Uterus (tissue), 4 donors: ENCODE data around the gene PABPC1L2B. TPM values are rescaled to one million over a fixed set of nuclear protein-coding genes. Genes with fewer than 3 reads are reported as not detected.
"Not testable (repeated sequence)": the region's sequence is repeated elsewhere in the genome, so short reads cannot be mapped to it uniquely, and the experiment has no call there.

Experiments used
- DNase-seq, 2 donors: peaks; one replicate each; pipeline ENCODE4 v3.0.0-alpha.2; 2019 to 2020
- H3K27ac ChIP-seq, 2 donors: fragments of 200-600 bp; sonication (generic); 1 replicate in 1 of 2; 2 replicates in 1 of 2; pipeline ENCODE4 v1.5.1; 2016 to 2018
- H3K27me3 ChIP-seq, 2 donors: fragments of 200-600 bp; sonication (generic); one replicate each; pipeline ENCODE4 v1.5.1; 2018 to 2019; ENCODE audit warnings: control low read depth in 1 of 2
- H3K36me3 ChIP-seq, 2 donors: fragments of 200-600 bp; sonication (generic); one replicate each; pipeline ENCODE4 v1.5.1; 2019; ENCODE audit warnings: control low read depth in 1 of 2
- H3K4me1 ChIP-seq, 2 donors: fragments of 200-600 bp; sonication (generic); one replicate each; pipeline ENCODE4 v1.5.1; 2018 to 2019; ENCODE audit warnings: control low read depth in 1 of 2
- H3K4me3 ChIP-seq, 2 donors: fragments of 200-600 bp; sonication (generic); 1 replicate in 1 of 2; 2 replicates in 1 of 2; pipeline ENCODE4 v1.5.1; 2018 to 2019; ENCODE audit warnings: mild to moderate bottlenecking in 1 of 2
- H3K9me3 ChIP-seq, 2 donors: fragments of 200-600 bp; sonication (generic); one replicate each; pipeline ENCODE4 v1.5.1; 2019; ENCODE audit warnings: control low read depth in 1 of 2
- POLR2A ChIP-seq, 2 donors: fragments of 450-650 bp; IDR thresholded peaks; one replicate each; pipeline ENCODE4 v1.6.1; 2016; ENCODE audit warnings: antibody characterized with exemption in 2 of 2, mild to moderate bottlenecking in 1 of 2, moderate library complexity in 1 of 2
- intact Hi-C: fragments of 100-400 bp; cut with DNase I; formaldehyde crosslinking; loops from one replicate; pipeline ENCODE4 v1.15.1; 2023; ENCODE audit warnings: low total_unique reads
- total RNA-seq, 4 donors: library from RNA; depleted of rRNA in 3 of 4; stranded (reverse); fragments of >200 nt in 3 of 4; gene quantifications; one replicate each; pipeline versions ENCODE4 v1.1.0 to v1.2.4, GENCODE V29; 2014 to 2023
- TF ChIP-seq, protein P1 (sequence below), 4 experiments: fragments of 200-600 bp in 2 of 4; fragments of 450-650 bp in 2 of 4; sonication (generic) in 2 of 4; IDR thresholded peaks; one replicate each; pipeline ENCODE4 v1.5.1; 2016 to 2019; ENCODE audit warnings: antibody characterized with exemption in 4 of 4, mild to moderate bottlenecking in 2 of 4, moderate library complexity in 1 of 4
- donor health status: DM: yes; HTN: yes; CAD: no.

Gene PABPC1L2B
- total RNA-seq, result under 1 TPM in 1 of 4 donors, not detected in 3; 0.28 TPM

- intact Hi-C loops, H3K4me3 ChIP-seq, DNase-seq, H3K9me3 ChIP-seq, H3K27ac ChIP-seq, H3K4me1 ChIP-seq, H3K36me3 ChIP-seq: not testable (repeated sequence)
- H3K27me3 ChIP-seq, result peaks cover 0 to 12% of the 10 kb centered on the region in 2 donors
These were observed at the start of gene PABPC1L2B for GRCh38 chrX:73002733-73003132. Gene PABPC1L2B, plus strand, starts transcription at chrX:73002939. Its CDS starts 704 bp downstream, at chrX:73003643.

GRCh38 chrX:72959971-72960370 is 42.8 kb upstream of the PABPC1L2B start:
- H3K4me3 ChIP-seq, intact Hi-C loops, H3K36me3 ChIP-seq: not testable (repeated sequence)

DNA sequence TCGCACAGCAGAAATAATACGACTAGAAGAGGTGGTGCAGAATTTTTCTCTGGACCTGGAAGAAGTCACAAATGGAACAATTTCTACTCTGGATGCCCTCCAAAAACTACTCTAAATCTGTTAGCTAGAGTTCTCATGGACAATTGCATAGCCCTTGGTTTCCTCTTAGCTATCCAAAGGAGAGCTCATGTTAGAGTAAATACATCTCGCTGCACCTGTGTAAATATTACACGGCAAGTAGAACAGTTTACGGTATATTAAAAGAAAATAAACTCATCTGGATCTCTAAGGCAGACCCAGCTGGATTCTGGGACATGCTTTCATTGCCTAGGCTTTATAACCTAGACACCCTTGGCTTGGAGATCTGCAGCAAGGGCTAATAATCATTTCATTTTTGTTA is 30.9 kb upstream of the PABPC1L2B start:
- H3K27ac ChIP-seq, DNase-seq, H3K27me3 ChIP-seq, intact Hi-C loops, H3K4me1 ChIP-seq, H3K9me3 ChIP-seq, H3K4me3 ChIP-seq, H3K36me3 ChIP-seq: not testable (repeated sequence)

More at GRCh38 chrX:72959971-72960370, 42.8 kb upstream of the PABPC1L2B start:
- not testable (repeated sequence) for H3K9me3 ChIP-seq, H3K27ac ChIP-seq, H3K27me3 ChIP-seq, H3K4me1 ChIP-seq, DNase-seq

DNA sequence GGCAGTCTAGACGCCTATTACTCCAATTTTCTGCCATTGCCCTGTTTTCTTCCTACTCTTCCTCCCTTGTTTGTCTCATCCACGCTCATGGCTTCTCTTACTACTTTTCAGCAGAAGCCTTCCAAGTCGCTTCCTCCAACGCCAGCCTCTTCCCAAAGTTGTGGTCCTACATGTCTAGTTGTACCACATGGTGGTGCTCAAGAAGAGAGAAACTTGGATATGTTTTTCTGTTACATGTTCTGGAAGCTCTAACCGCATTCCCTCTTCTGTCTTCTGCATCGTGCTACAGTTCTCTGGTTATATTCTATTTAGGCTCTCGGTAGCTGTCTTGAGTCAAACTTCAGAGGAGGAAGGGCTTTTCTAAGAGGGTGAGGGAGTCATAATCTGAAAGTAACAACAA is 27.9 kb upstream of the PABPC1L2B start:
- H3K27me3 ChIP-seq, H3K4me1 ChIP-seq, H3K4me3 ChIP-seq, DNase-seq, H3K36me3 ChIP-seq, H3K9me3 ChIP-seq, H3K27ac ChIP-seq, intact Hi-C loops: not testable (repeated sequence)

- H3K9me3 ChIP-seq, H3K27me3 ChIP-seq, DNase-seq, H3K27ac ChIP-seq, intact Hi-C loops, H3K4me1 ChIP-seq, H3K4me3 ChIP-seq, H3K36me3 ChIP-seq: not testable (repeated sequence)
These were observed 21.8 kb upstream of the PABPC1L2B start for GRCh38 chrX:72980894-72981469.

GRCh38 chrX:73004032-73004431 is 1.3 kb downstream of the PABPC1L2B start:
- DNase-seq, intact Hi-C loops, H3K9me3 ChIP-seq, H3K36me3 ChIP-seq, H3K4me1 ChIP-seq, H3K27ac ChIP-seq, H3K4me3 ChIP-seq: not testable (repeated sequence)
- peaks cover 0 to 12% of the 10 kb centered on the region in 2 donors for H3K27me3 ChIP-seq

DNA sequence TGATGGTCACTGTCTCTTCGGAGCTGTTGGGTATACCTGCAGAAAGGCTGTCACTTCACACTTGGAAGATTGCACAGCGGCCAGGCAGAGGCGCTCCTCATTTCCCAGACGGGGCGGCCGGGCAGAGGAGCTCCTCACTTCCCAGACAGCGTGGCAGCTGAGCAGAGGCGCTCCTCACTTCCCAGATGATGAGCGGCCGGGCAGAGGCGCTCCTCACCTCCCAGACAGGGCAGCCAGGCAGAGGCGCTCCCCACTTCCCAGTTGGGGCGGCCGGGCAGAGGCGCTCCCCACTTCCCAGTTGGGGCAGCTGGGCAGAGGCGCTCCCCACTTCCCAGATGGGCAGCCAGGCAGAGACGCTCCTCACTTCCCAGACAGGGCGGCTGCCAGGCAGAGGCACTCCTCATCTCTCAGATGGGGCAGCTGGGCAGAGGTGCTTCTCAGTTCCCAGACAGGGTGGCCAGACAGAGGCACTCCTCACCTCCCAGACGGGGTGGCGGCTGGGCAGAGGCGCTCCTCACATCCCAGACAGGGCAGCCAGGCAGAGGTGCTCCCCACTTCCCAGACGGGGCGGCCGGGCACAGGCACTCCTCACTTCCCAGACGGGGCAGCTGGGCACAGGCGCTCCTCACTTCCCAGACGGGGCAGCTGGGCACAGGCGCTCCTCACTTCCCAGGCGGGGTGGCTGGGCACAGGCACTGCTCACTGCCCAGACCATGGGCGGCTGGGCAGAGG is 18.8 kb downstream of the PABPC1L2B start:
- Histone ChIP-seq H3K36me3 (no peaks in the 10 kb centered on the region), H3K27ac (no peak overlapping the region), H3K4me3 (no peak overlapping the region), H3K27me3 (no peaks in the 10 kb centered on the region), H3K9me3 (no peaks in the 10 kb centered on the region), H3K4me1 (no peaks in the 10 kb centered on the region)
- intact Hi-C loops, result no loop called here
- TF ChIP-seq, protein P1, sequence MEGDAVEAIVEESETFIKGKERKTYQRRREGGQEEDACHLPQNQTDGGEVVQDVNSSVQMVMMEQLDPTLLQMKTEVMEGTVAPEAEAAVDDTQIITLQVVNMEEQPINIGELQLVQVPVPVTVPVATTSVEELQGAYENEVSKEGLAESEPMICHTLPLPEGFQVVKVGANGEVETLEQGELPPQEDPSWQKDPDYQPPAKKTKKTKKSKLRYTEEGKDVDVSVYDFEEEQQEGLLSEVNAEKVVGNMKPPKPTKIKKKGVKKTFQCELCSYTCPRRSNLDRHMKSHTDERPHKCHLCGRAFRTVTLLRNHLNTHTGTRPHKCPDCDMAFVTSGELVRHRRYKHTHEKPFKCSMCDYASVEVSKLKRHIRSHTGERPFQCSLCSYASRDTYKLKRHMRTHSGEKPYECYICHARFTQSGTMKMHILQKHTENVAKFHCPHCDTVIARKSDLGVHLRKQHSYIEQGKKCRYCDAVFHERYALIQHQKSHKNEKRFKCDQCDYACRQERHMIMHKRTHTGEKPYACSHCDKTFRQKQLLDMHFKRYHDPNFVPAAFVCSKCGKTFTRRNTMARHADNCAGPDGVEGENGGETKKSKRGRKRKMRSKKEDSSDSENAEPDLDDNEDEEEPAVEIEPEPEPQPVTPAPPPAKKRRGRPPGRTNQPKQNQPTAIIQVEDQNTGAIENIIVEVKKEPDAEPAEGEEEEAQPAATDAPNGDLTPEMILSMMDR (IDR thresholded peaks at IDR 0.05), result no peak
- TF ChIP-seq POLR2A (IDR thresholded peaks at IDR 0.05), result no peak
- DNase-seq, result no peak

GRCh38 chrX:73022093-73022445 is 19.3 kb downstream of the PABPC1L2B start:
- H3K27ac ChIP-seq, H3K36me3 ChIP-seq, H3K9me3 ChIP-seq, intact Hi-C loops, H3K27me3 ChIP-seq, H3K4me1 ChIP-seq, H3K4me3 ChIP-seq, DNase-seq: not testable (repeated sequence)

DNA sequence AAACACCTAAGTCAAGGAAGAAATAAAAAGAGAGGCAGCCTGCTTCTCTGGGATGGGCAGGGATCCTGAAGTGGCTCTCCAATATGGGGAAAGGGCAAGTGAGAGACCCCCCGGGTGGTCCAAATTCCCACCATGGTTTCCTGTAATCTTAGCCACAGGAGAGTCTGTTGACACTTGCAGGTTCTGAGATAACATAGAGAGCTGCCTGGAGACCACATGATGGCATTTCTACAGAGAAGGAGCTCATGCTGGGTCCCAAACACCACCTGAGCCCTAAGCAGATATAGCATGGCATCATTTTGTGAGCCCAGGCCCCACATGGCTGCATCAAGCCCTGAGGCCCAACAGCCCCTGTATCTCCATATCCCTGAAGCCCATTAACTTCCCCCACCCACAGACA is 26.1 kb downstream of the PABPC1L2B start:
- Histone ChIP-seq H3K4me3 (no peak overlapping the region), H3K27me3 (no peaks in the 10 kb centered on the region), H3K27ac (no peak overlapping the region), H3K36me3 (no peaks in the 10 kb centered on the region), H3K9me3 (no peaks in the 10 kb centered on the region), H3K4me1 (no peaks in the 10 kb centered on the region)
- DNase-seq, result no peak
- TF ChIP-seq POLR2A (IDR thresholded peaks at IDR 0.05), result no peak
- TF ChIP-seq, protein P1 (IDR thresholded peaks at IDR 0.05), result no peak
- intact Hi-C loops, result no loop called here
